GM21717 (cell line): ENCODE results near the gene AGPAT2.
A peak's percentile ranks its signal among the peaks of the same experiment; 100 is the strongest.

Experiments
- ATAC-seq: cut with Tn5 transposase; IDR thresholded peaks from one replicate; pipeline ENCODE4 v1.9.1; 2021; ENCODE audit warnings: mild to moderate bottlenecking, moderate library complexity; ENCODE audit not compliant: unreplicated experiment

The AGPAT2 gene

DNA sequence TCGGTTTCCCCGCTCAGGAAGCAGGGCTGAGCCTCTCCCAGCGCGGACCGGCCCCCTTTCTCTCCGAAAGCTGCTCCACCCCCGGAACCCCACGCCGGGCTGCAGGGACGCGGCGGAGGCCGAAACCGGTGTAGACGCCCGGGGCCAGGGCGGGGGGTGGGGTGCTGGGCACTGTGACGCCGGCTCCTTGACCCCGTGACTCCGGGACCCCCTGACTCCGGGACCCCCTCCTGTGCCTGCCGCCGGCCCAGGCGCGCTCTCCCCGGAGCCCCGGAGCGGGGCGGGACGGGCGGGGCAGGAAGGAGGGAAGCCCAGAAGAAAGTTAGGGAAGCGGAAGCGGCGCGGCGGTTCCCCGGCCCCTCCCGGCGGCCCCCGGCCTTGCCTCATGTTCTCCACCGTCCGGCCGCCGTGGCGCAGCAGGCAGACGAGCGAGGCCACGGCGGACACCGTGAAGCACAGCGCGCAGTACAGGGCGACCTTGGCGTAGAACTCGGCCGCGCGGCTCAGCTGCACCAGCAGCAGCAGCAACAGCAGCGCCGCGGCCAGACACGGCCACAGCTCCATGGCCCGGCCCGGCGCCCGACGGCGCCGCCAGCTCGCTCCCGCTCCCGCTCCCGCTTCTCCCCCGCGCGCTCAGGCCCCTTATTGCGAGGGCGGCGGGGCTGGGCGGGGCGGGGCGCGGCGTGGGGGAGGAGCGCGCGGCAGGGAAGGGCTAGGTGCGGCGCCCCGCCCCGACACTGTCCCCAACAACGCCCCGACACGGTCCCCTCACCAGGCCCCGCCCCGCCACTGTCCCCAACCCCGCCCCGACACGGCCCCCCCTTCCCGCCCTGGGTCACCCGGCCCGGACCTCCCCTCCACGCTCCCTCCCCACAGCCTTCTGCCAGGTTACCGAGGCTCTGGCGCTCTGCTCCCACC is at the start of gene AGPAT2:
Gene AGPAT2, minus strand, starts transcription at position 664 of the 918 bp plus-strand sequence. Its CDS starts 100 bp downstream, at position 564.
- ATAC-seq: no peak

DNA sequence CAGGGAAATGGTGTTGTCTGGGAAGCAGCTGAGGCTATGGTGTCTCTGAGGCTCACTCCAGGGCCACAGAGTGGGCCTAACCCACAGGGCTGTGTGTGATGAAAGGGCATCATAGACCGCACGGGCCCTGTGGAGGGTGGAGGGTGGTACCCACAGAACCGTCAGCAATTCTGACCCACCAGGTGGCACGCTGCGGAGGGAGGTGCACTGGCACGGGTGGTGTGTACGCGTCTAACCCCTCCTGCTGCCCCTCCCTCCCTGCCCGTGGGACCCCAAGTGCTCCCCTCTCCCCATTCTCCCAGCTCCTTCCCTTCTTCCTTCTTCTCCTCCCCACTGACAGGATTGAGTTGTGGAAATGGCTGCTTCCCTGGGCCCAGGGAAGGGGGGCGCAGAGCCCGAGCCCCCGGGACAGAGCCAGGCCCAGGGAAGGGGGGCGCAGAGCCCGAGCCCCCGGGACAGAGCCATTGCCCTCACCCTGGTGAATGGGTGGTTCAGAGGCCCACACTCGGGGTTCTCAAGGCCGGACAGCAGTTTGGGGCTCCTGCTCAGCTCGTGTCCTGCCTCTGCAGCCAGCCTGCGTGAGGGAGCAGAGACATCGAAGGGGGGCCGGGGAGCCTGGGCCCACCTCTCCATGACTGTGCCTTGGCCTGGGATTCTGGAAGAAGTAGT is 48.7 kb upstream of the AGPAT2 start:
- ATAC-seq: no peak

DNA sequence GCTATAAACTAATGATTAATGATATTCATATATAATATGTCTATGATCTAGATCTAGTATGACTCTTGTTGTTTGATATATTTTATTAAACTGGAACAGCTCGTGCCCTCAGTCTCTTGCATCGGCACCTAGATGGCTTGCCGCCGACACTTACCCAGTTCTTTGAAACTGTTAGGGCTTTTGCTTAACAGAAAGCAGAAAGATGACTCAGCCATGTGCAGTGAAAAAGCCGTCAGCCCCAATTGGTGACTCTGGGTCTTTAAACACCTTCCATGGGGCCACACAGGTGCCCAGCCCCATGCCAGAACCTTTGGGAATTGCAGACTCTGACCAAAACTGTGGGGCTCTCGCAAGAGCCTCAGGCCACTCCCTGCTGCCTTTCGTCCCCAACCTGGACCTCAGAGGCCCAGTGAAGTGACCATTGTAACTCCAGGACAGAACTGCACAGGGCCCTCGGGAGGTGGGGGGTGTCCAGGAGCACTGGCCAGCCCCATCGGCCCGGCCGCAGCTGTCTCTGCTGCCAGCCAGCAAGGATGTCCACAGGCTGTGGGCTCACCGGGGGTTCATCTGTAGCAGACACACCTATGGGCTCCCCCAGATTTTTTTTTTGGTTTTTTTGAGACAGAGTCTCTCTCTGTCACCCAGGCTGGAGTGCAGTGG is 47.7 kb upstream of the AGPAT2 start:
- no peak for ATAC-seq

DNA sequence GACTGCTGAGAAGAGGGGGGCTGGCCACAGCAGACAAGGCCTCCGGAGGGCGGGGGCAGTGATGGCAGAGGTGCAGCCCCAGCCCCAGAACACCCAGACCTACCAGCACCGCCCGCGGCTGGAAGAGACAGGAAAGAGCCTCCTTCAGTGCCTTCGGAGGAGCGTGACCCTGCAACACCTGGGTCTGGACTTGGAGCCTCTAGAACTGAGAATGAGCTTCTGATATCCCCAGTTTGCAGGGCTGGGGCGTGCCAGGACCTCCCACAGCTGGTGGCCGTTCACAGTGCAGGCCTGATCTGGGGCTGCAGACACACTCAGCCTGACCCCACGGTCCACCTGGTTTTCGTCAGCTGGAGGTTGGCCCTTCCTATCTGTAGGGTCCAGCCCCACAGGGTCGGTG is 46.4 kb upstream of the AGPAT2 start:
- no peak for ATAC-seq

DNA sequence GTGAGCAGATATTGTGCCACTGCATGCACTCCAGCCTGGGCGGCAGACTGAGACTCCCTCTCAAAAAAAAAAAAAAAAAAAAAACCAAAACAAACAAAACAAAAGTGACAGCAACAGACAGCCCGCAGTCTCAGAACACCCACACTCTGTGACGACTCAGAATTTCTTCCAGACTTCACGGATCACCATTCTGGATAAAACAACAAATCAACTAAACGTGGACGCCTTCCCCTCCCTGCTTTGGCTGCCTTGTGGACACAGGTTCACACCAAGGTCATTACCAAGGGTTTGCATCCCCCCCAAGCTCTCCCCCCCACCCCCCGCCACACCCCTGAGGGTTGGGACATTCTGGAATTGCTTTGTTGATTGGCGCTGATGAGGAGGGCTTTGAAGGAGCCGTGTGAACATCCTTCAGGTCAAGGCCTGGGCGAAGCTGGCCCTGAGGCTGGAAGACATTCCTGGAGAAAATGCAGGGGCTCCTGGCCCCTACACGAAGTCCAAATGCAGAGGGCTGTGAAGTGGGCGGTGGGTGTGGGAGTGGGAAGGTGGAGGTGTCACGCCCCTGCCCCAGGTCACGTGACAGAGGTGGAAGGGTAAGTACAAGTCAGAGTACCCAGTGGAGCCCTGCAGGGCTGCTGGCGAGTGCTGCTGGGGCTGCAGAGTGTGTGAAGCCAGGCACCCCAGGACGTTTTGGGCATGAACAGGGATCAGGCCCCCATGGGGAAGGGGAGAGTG is 45.4 kb upstream of the AGPAT2 start:
- no peak for ATAC-seq

DNA sequence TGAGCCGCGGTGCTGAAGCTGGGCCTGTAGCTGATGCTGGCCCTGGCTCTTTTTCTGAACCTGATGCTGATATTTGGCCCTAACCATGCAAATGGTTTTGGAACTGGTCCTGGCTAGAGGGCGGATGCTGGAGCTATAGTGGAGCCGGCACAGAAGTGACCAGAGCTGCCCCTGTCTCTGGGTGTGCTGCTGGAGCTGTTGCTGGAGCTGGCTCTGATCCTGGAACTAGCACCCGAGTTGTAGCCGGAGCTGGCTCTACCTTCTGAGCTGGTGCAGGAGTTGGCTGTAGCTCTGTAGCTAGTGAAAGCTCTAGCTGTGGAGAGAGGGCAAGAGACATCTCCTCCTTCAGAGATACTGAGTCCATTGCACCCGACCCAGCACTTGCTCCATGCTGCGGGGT is 42.7 kb upstream of the AGPAT2 start:
- ATAC-seq: no peak

DNA sequence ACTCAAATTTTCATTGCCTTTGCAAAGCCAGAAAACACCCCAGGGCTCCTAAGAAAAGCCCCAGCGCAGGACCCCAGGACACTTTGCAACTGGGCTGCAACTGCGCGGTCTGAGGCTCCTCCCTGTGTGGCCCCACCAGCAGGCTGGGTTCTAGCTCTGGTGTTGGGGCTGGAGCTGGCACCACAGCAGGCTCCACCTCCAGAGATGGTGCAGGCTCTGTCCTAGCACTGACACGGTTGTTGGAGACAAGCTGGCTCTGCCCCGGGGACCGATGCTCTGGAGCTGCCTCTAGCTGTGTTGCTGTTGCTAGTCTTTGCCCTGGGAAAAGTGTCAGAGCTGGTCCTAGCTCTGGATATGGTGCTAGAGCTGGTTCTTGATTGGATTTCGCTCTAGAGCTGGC is 41.9 kb upstream of the AGPAT2 start:
- no peak for ATAC-seq

DNA sequence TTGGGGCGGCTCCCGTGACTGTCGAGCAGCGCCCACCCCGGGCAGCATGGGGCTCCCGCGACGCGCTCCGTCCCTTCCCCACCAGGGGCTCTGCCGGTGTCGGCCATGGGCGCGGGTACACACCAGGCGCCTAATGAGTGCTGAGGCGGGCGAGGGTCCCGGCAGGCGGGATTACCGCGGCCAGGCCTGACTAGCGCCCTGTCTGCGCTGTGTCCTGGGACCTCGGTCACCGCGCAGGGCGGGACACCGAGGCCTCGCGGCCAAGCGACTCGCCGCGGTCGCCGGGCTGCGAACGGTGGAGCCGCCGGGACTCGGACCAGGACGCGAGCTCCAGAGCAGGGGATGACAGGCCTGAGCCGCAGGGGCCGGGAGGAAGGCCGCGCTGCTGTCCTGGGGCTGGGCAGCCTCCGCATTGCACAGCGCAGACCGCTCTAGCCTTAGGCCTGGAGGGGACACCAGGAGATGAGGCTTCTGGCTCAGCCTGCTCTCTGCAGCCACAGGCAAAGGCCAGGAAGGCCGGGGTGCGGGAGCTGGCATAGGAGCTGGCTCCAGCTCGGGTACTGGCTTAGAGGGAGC is 41.4 kb upstream of the AGPAT2 start:
- peak; percentile 18 for ATAC-seq

DNA sequence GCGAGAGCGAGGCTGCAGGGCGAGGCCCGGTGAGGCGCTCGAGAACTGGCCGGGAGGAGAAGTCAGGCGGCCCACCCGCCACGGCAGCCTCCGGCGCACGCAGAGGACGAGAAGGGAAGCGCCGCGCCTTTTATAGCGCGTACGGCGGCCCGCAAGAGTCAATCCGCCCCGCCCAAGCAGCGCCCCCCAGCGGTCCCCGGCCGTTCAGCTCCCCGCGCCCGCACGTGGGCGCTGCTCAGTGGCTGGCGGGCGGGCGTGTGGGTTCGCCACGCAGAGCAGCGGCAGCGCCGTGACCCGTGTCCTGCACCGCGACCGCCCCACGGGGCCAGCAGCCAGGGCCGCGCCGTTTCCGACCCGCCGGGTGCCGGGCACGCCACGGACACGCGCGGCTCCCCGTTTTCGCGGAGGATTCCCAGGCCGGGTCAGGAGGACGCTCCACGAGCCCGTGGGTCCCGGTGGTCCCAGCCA is 40.9 kb upstream of the AGPAT2 start:
- peak; percentile 47 for ATAC-seq

DNA sequence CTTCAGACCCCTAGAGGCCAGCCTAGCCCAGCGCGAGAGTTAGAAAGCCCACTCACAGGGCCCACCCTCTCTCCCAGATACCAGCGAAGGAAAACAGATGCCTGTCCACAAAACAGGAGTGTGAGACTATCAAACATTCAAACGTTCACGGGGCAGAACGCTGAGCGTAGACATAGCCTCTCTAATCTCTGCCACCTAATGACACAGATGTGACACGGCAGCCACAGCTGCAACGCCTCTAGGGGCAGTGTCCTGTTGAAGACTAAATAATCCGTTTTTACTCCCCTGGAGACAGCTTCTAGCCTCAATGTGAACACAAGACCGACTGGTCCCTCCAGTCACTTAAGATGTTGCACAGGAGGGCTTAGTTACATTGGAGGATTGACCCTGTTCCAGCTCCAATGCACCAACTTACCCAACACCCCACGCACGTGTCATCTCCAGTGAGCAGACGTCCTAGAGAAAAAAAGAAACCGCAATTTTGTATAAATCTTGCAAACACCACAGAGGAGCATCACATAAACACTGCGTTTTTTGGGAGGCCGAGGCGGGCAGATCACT is 39.5 kb upstream of the AGPAT2 start:
- ATAC-seq: no peak

DNA sequence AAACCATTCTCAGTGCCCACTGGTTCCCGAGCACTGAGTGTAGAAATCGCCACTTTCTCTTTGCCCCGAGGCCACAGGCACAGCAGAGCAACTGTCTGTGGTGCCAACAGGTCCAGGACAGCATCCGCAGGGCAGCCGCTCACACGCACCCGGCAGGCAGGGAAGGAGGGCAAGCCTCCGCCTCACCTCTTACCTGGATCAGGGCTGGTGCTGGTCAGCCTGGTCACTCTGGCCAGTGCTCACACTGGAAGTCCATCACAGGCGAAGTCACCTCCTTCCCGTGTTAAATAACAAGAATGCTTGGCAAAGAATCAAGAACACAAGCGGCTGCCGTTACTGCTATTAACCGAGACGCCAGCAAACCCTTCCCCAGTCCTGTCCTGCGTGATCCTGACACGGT is 38.9 kb upstream of the AGPAT2 start:
- ATAC-seq: no peak

DNA sequence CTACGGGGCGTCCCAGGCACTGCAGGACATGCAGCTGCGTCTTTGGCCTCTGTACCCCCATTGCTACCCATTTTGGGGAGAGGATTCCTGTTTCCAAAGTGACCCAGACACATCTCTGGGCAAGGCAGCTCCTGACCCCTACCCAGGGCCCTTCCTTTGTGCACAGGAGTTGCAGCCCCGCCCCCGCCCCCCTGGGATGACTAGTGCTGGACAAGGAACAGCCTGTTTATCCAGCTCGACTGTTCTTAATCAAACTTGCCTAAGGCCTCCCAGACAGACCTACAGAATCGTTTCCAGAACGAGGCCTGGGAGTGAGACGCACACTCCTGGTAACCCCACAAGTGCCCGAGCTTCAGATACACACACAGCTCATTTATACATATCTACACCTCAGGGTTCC is 38.4 kb upstream of the AGPAT2 start:
- no peak for ATAC-seq

DNA sequence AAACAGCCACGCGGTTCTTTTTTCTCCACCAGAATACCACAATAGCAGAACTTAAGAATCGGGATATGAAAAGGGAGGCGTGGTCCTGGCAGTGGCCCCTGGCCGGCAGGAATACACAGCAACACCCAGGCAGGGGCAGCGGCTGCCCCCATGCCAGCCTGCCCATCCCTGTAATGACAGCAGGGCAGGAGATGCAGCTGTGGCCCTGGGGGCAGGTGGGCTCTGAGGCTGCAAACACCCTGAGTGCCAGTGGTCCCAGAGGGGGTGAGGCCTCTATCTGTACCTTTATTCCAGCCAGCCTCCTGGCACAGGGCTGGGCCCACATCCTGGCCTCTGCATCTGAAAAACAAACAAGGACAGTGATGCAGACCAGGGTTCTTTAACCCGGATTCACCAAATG is 37.5 kb upstream of the AGPAT2 start:
- ATAC-seq: no peak

DNA sequence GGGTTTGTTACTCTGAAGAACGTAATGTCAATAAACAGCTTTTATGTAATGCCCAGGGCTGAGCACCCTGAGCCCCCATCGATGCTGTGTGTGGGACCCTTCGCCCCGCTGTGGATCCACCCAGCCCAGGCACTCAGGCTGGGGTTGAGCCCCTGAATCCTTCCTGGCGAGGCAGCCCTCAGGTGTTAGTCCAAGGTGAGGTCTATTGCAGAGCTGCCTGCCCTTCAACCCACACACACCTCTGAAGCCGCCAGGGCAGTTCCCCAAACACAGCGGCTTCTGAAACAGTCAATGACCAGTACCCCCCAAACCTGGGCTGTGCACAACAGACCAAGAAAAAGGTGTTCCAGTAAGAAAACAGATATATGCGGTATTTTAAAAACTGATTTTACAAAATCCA is 36.7 kb upstream of the AGPAT2 start:
- no peak for ATAC-seq

DNA sequence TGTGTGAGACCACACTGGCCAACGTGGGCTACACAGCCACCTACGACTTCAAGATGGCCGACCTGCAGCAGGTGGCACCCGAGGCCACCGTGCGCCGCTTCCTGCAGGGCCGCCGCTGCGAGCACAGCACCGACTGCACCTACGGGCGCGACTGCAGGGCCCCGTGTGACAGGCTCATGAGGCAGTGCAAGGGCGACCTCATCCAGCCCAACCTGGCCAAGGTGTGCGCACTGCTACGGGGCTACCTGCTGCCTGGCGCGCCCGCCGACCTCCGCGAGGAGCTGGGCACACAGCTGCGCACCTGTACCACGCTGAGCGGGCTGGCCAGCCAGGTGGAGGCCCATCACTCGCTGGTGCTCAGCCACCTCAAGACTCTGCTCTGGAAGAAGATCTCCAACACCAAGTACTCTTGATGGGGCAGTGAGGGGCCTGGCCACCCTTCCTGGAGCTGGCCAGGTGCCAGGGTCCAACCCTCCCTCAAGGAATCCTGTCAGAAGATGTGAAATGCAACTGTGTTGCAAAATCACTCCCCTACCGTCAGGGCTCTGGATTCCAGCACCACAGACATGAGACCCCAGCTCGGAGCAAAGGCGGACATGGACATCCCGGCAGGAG is 36.2 kb upstream of the AGPAT2 start:
- no peak for ATAC-seq

DNA sequence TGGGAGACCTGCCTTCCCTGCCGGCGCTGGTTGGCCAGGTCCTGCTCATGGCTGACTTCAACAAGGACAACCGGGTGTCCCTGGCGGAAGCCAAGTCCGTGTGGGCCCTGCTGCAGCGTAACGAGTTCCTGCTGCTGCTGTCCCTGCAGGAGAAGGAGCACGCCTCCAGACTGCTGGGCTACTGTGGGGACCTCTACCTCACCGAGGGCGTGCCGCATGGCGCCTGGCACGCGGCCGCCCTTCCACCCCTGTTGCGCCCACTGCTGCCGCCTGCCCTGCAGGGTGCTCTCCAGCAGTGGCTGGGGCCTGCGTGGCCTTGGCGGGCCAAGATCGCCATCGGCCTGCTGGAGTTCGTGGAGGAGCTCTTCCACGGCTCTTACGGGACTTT is 35.7 kb upstream of the AGPAT2 start:
- ATAC-seq: no peak

DNA sequence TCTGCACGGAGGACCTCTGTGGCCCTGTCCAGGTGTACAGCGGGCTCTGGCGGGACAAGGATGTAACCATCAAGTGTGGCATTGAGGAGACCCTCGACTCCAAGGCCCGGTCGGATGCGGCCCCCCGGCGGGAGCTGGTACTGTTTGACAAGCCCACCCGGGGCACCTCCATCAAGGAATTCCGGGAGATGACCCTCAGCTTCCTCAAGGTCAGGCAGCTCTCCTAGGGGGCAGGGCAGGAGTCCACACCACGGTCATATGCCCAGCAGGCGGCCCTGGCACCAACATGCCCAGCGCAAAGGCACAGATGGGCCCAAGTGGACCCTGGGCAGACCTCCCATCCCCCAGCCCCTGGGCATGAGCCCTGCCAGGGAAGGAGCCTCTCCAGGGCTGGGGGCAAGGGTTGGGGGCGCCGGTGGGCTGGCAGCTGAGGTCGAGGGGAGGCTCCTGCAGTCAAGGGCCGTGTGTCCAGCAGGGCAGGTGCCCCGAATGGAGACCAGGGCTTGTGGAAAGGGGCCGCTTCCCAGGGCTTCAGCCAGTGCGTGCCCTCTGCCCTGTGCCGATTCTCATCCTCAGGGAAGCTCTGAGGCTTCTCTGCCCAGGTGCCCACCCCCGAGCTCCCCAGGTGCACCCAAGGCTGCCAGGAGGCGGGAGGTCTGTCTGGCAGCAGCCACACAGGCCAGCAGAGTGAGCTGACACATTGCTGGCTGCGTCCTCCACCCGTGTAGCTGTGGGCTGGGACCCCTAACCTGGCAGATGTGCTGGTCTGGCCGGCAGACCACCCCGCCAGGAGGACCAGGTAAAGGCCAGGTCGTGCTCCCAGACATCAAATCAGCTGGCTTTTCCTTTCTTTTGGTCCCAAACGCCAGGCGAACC is 35.1 kb upstream of the AGPAT2 start:
- ATAC-seq: no peak

DNA sequence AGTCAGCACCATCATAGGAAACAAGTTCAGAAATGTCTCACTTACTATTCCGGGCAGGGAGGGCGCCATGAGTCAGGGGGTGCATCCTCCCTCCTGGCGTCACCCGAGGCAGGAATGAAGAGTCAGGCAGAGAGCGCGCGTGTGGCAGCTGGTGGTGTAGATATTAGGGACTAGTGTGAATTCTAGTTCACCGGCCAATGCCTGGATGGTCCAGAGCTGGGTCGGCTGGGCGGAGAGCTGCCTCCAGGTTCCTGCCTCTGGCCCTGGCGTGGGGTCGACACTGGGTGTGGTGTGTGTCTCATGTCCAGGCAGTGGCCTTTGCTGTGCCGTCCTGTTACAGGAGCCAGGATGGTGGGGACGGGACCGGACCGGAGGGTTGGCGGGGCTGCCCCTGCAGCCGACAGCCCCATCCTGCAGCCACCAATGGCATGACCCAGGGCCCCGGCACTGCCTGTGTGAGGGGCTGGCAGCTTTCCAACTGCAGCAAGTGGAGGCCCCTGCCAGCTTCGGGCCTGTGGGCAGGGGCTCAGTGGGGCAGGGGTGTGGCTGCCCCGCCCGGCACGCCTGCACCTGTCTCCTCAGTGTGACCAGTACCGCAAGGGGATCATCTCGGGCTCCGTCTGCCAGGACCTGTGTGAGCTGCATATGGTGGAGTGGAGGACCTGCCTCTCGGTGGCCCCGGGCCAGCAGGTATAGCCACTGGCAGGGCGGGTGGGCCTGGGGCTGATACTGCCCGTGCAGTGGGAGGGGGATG is 34.3 kb upstream of the AGPAT2 start:
- no peak for ATAC-seq
